ENCODE data around the gene NUP205.

NUP205 gene

DNA sequence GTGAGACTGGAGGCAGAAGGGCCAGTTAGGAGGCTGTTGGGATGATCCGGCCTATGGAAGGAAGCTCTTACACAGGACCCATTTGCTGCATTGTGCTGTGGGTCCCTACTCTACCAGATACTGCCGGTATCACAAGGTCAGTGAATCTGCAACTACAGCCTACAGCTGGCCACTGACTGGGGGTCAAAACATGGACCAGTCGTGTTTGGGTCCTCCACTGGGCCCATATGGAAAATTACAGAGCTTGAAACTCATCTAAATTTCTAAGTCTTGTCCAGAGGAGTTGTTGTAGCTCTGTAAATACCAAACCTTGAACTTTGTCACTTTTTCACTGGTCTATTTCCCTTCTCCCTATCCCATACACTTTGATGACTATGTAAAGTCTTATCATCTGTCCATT lies 5.6 kb upstream of the NUP205 start:
- DNase-seq = no peak

- no peak for DNase-seq
Measured at GRCh38 chr7:135553346-135553745, 4.4 kb upstream of the NUP205 start.

DNA sequence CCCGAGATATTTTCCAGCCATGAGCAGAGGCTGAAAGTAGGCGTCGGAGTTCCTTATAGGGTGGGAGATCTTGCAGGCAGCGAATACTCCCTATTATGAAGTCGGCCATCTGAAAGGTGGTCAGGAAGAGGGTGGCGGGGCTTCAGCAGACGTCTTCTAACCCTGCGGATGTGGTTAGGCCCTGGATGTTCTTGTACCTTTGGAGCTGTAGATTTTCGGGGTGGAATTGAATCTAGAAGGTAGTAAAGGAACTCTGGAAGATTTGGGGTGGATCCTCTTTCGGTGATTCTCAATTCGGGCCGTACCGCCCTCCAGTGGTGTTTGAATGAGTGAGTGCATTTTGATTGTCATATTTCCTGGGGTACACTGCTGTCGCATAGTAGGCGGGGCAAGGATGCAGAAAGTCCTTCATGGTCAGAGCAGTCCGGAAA lies 635 bp downstream of the NUP205 start:
- peak; percentile 71 for DNase-seq

- no peak for DNase-seq
Measured at GRCh38 chr7:135558881-135559280, 1.2 kb downstream of the NUP205 start.

- no peak for DNase-seq
Measured at GRCh38 chr7:135560631-135561030, 2.9 kb downstream of the NUP205 start.

DNA sequence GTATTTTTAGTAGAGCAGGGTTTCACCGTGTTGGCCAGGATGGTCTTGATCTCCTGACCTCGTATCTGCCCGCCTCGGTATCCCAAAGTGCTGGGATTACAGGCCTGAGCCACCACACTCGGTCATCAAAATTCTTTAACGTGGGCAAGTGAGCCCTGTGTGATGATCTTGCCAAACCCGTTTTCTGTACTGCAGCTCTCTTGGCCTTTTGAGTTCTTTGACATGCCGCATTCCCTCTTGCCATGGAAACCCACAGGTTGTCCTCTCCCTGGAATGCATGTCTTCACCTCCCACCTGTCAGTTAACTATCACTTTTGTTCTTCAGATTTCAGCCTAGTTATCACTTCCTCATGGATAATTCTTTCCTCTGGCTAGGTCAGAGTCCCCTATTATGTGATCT lies 5.0 kb downstream of the NUP205 start:
- DNase-seq = no peak

GRCh38 chr7:135571834-135572233 lies 14.1 kb downstream of the NUP205 start:
- DNase-seq = no peak

GRCh38 chr7:135573541-135573940 lies 15.8 kb downstream of the NUP205 start:
- no peak for DNase-seq

DNA sequence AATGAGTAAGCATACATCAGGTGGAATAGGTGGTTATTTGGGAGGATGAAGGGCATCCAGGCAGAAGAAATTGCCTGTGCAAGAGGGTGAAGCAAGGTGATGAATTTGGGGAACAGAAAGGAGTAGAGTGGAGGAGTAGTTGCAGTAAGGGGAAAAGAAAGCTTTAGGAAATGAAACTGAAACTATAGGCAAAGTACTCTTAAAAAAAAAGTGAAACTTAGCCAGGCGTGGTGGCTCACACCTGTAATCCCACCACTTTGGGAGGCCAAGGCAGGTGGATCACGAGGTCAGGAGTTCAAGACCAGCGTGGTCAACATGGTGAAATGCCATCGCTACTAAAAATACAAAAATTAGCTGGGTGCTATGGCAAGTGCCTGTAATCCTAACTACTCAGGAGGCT lies 17.6 kb downstream of the NUP205 start:
- no peak for DNase-seq

GRCh38 chr7:135578569-135578968 lies 20.9 kb downstream of the NUP205 start:
- DNase-seq = no peak

GRCh38 chr7:135584362-135585353 lies 26.9 kb downstream of the NUP205 start:
- DNase-seq = no peak

- no peak for DNase-seq
Measured at GRCh38 chr7:135597181-135597925, 39.6 kb downstream of the NUP205 start.

- DNase-seq = no peak
Measured at GRCh38 chr7:135597926-135598305, 40.2 kb downstream of the NUP205 start.

GRCh38 chr7:135599471-135599870 lies 41.8 kb downstream of the NUP205 start:
- no peak for DNase-seq

DNA sequence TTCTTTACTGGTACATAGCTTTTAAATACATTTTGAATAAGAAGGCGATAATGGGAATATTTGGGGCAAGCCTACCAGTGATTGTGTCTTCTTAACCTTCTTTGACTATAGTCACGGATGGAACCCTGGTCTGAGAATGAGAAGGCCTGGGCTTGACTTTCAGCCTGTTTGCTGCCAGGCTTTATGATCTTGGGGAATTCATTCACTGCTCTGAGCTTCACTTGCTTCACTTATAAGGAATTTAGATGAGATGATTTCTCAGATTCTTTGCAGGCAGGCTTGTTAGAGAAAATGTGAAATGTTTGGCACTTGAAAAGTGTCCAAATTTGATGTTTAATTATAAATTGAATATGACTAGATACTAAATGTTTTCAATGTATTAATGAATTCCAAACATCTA lies 42.5 kb downstream of the NUP205 start:
- no peak for DNase-seq

GRCh38 chr7:135601182-135601581 lies 43.5 kb downstream of the NUP205 start:
- DNase-seq = no peak

- no peak for DNase-seq
Measured at GRCh38 chr7:135602304-135602703, 44.6 kb downstream of the NUP205 start.

DNA sequence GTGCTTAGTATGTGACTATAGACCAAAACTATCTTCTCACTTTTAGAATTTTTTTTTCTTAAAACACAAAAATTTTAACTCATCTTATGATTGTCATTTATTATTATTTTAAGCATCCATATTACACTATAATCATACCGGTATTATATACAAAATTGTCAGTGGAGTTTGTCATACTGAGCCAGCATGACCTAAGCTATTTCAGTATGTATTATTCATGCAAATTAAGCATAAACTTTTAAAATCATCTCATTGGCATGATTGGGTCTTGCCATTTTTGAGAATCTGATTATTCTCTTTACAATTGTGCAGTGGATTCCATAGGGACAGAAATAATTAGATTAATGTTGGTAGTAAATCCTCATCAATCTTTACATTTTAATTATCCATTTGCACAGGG lies 58.4 kb downstream of the NUP205 start:
- DNase-seq = no peak

DNA sequence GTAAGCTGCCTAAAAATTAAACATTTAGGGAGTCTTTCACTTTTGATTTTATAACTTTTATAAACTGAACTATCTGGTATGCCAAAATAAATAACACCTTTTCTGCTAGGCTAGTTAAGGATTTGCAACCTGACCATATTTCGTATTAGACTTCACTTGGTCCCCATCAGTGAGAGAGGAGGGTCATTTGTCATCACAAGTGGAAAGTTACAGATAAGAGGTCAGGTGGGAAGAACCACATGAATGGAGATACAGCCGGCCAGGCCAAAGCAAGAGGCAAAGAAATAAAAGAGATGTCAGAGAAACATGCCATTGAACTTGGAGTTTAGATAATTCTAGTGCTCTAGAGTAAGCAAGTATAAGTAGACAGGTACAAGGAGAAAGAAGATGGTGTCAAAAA lies 60.1 kb downstream of the NUP205 start:
- no peak for DNase-seq

DNA sequence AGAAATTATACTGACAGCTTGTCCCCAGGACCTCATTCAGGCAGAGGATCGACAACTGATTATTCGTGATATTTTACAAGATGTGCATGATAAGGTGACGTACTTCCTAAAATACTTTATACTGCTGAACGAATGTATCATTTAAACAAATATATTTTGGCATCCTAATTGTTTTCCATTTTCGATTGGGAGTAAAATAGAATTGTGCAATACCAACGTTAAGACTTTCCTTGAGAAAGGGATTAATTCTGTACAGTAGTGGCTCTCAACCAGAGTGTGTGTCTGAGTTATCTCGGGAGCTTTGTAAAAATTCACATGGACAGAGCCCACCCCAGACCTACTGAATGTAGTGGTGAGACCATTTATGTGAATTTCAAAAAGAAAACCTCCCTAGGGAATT lies 60.8 kb downstream of the NUP205 start:
- DNase-seq = no peak

GRCh38 chr7:135620447-135620846 lies 62.7 kb downstream of the NUP205 start:
- no peak for DNase-seq

- DNase-seq = peak; percentile 70
Measured at GRCh38 chr7:135620980-135621850, 63.5 kb downstream of the NUP205 start.

Measured in NCI-H146 (cell line).